SKM-1 (cell line): ENCODE results near the gene TRAPPC10.

Experiments used
- DNase-seq: peaks from one replicate; lab custom pipeline; 2025; ENCODE audit not compliant: unreplicated experiment; lab: John Stamatoyannopoulos, UW

TRAPPC10 gene

GRCh38 chr21:44058981-44059380, 46.9 kb downstream of the TRAPPC10 start:
- DNase-seq: no peak

DNA sequence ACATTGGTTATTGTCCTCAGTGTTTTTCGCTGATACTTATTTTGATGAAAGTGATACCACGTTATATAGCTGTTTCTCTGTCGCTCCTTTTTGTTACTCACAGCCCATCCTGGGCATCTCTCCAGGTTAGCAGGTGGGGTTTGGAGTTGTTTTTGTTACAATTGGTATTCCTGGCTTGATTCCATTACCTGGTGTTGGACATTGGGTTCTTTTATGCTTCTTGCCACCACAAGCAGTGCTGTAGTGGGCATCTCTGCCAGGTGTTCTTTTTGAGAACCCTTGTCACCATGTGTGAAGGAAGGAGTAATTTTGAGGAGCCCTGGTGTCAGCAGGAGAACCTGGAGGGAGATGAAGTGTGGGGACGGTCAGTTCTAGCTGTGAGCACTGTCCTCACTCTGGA, 47.6 kb downstream of the TRAPPC10 start:
- DNase-seq: no peak

DNA sequence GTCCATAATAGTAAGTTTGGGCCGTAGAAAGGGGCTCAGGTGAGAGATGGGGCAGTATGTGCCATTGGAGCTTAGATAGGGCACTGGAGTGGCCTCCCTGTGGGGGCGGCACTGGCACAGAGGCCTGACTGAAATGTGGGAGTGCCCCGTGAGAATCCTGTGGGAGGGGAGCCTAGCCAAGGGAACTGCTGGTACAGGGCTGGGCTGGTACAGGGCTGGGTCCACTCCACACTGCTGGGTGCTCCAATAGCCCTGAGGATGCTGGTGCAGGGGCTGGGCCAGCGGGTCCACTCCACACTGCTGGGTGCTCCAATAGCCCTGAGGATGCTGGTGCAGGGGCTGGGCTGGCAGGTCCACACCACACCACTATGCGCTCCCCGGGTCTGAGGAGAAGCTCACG, 50.3 kb downstream of the TRAPPC10 start:
- no peak for DNase-seq

DNA sequence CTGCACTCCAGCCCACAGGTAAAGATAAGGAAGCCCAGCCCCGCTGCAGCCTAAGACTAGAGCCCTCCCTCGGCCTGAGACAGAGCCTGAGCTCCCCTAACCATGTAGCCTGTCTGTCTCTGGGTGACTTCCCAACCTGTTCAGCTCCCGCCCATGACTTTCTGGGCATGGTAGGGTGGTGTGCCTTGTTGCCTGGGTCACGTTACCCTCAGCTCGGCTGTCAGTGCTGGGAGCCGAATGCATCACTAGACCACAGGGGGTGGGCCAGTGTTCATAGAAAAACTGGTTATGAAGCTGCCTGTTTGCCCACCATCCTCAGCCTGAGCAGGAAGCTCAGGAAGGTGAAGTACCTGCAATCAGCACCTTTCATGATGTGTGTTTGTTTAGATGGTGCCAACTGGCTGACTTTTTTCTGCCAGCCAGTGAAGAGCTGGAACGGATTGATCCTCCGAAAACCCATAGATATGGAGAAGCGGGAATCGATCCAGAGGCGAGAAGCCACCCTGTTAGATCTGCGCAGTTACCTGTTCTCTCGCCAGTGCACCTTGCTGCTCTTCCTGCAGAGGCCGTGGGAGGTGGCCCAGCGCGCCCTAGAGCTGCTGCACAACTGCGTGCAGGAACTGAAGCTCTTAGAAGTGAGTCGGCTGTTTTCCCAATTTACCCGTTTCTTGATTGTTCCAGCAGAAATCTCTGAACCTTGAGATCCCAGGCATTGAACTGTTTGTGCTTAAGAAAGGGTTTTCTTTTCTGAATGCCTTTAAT, 51.2 kb downstream of the TRAPPC10 start:
- DNase-seq: no peak

GRCh38 chr21:44064852-44065403, 52.8 kb downstream of the TRAPPC10 start:
- no peak for DNase-seq

DNA sequence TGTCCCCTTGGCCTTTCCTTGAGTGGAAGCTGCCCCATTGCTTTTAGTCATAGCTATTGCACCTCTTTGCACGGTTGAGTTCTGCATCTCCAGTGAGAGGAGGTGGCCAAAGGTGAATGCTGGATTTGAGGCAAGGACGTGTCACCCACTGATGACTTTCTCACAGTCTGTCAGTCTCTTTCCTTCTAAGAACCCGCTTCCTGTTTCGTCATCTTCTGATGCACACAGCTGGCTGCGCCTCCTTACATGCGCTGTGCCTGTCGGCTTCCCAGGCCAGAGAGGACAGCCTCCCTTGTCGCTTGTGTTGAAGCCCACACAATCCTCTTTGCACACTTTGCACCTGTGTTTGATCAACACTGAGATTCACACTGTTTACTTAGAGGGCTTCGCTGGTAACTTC, 53.3 kb downstream of the TRAPPC10 start:
- DNase-seq: no peak

DNA sequence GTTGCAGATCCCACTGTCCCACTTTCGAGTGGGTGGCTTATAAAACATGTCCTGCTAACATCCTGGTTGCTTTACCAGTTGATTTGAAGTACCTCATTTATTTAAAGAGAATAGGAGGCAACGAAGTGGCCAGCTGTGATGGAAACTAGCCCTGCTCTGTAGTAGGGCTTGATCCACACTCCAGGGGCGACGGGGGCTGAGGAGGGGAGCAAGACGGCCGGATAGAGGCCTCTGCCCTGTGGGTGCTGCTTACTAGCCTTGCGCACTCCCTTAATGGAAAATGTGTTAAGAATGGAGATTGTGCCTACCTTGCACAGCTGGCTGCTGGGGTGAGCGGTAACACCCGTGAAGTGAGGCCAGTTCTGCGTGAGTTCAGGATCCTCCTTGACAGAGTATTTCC, 54.0 kb downstream of the TRAPPC10 start:
- DNase-seq: no peak

DNA sequence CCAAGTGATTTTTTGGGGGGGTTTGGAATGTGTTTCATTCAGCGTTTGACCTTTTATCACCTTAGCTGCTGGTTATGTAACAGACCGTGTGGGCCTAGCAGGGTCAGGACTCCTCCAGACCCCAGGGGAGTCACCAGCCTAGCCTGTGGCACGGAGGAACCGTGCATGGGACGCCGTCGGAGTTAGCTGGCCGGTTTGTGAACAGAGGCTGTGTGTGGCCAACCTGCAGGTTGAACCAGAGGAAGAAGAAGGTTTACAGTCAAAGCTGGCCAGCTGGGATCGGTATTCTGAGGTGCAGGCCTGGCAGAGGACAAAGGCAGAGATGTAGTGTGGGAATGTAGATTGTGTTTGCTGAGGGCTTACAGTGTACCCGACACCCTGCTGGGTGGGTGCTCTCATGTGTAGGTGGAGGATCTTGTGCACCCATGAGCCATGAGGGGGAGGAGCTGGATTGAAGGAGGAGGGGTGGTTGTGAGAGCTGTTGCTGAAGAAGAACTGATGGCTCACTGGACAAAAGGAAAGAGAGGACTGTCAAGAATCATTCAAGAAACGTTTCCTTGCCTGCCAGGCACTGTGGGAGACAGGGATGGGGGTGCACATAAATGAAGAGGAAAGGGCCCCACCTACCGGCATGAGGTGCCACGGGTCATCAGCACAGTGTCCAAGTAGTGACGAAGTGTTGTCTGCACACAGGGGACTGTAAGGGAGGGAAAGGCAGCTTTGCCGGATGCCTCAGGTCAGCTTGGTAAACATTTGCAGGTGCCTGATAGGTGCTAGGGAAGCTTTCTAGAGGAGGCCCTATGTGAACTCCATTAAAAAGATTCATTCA, 55.1 kb downstream of the TRAPPC10 start:
- DNase-seq: no peak

- no peak for DNase-seq
Observed at GRCh38 chr21:44070391-44070790, 58.3 kb downstream of the TRAPPC10 start.

DNA sequence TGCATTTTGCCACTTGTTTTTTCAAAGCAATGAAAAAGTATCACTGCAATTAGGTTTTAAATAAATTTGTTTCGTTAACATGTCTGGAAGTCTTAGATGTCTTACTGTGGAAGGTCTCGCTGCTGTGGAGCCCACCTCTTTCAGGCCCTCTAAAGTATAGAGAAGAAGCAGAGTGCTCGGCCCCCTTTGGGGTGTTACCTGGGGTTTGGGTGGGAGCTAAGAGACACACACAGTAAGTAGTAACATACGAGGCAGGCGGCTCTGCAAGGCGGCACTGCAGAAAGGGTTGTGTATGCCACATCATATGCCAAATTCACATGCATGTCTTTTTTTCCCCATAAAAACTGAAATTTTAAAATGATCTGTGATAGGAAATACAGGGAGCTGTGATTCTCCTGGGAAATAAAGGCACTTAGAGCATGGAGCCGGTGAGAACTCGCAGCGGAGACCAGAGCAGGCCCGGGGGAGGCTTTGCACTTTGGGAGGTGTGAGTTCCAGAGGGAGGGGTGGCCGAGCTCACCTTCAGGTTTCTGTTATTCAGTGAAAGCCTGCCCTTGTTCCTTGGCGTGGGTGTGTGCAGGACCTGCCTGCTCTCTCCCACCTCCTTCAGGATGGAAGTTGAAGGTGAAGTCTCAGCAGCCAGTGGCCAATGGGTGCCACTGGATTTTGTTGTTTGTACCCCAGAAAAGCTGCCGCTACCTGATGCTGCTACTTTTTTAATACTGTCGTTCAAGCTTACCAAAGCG, 59.4 kb downstream of the TRAPPC10 start:
- DNase-seq: no peak

DNA sequence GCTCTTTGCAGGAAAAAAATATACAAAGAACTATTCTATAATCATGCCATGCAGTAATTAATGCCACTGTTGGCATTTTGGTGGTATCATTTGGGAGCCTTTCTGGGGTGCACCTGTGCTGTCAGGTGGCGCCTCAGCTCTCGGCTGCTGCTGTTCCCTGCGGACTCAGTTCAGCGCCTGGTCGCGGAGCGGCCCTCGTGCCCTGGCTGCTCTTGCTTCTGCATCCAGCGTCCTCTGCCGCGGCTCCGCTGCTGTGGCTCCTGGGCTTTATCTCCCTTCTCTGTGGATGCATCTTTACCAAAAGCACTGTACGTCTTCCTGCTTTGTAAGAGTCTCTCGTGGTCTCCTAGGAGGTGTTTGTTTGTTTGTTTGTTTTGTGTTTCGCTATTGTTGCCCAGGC, 60.0 kb downstream of the TRAPPC10 start:
- no peak for DNase-seq

DNA sequence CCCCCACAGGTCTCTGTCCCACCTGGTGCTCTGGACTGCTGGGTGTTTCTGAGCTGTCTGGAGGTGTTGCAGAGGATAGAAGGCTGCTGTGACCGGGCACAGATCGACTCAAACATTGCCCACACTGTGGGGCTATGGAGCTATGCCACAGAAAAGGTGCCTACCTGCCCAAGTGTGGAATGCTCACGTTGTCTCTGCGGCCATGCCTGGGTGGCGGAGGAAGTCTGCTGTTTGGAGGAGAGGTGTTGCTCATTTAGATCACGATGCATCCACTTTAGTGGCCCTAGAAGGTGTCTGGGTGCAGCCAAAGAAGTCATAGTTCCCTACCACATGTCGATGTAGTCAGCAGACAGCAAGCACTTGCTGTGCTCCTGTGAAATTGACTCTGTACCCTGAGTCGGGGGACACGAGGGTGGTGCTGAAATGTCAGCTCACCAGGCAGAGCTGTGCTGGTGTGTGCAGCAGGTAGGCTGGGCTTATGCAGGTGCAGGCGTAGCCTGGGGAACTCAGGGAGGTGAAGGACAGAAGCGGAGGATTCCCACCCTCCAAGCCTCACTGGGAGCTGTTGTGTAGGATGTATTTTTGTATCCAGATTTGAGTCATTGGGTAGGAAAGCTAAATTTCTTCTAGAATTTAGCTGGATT, 62.3 kb downstream of the TRAPPC10 start:
- no peak for DNase-seq

DNA sequence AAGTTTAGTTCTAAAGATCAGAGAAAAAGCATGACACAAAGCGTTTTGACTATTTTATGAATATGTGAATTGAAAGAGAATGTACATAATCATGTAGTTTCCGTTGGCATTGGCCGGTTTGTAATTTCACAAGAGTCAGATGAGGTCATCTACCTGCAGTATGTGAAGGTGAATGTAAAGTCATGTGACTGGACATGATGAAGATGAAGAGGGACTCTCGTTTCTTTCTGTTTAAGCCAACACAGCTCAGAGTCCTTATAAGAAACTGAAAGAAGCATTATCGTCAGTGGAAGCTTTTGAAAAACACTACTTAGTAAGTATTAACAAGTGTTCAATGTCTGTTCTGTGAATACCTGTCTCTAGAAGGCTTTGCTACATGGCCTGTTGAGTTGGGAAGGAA, 64.2 kb downstream of the TRAPPC10 start:
- no peak for DNase-seq

GRCh38 chr21:44078411-44078981, 66.4 kb downstream of the TRAPPC10 start:
- DNase-seq: no peak

GRCh38 chr21:44079446-44079845, 67.3 kb downstream of the TRAPPC10 start:
- DNase-seq: no peak

DNA sequence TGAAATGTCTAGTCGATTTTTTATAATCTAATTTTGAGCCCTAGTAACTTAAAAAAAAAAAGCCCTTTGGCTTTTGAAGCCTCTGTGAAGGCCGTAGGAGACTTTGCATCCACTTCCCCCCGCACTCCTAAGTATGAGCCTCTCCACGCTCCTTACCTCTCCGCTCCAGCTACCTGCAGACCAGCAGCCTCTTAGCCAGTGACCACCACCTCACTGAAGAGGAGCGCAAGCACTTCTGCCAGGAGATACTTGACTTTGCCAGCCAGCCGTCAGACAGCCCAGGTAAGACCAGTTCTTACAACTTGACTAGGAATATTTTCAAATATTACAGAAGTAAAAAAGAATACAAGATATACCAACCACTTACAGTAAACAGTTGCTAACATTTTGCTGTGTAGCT, 67.7 kb downstream of the TRAPPC10 start:
- no peak for DNase-seq

- DNase-seq: no peak
Observed at GRCh38 chr21:44082648-44083440, 70.7 kb downstream of the TRAPPC10 start.

DNA sequence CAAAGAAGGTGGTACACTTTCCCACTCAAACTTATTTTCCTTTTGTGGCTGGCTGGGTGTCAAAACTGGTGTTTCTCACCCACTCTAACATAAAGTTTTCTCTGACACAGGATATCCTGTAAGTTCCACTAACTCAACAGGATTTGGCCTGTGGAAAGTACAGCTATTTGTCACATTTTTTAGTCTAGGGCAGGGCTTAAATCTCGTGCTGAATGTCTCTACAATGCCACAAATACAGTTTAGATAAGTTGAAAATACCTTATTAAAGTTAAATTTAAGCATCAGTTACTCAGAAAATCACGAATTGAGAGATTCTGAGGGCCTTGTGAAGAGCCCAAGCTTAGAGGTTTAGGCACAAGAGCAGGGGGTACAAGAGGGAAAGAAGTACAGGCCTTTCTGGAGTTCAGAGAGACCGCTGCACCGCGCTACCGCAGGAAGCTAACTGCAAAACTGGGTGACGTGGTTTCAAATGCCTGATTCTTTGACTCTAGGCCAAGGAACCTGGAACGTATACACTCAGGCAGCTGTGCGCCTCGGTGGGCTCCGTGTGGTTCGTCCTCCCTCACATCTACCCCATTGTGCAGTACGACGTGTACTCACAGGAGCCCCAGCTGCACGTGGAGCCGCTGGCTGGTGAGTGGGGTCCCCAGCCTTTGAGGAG, 71.7 kb downstream of the TRAPPC10 start:
- DNase-seq: no peak

- DNase-seq: no peak
Observed at GRCh38 chr21:44084496-44085241, 72.6 kb downstream of the TRAPPC10 start.
